AG10803 (cell line): ENCODE measurements around the gene F12.
A peak's percentile ranks its signal among the peaks of the same experiment; 100 is the strongest.

ENCODE experiments used
- DNase-seq: peaks from one replicate; pipeline ENCODE4 v3.0.0; 2010; ENCODE audit warnings: low read depth
- H3K4me3 ChIP-seq: 2 replicates; pipeline ENCODE4 v1.5.1; 2011; ENCODE audit warnings: mild to moderate bottlenecking, low read length, control low read depth
- CTCF ChIP-seq: conservative IDR thresholded peaks from 2 replicates; pipeline ENCODE4 v1.5.1; 2011; ENCODE audit warnings: mild to moderate bottlenecking, low read length, control low read depth, inconsistent platforms

The F12 gene

GRCh38 chr5:177430140-177430951, 21.0 kb upstream of the F12 start:
- no peak for TF ChIP-seq CTCF
- no peak overlapping the region for H3K4me3 ChIP-seq
- DNase-seq: no peak

GRCh38 chr5:177429248-177430040, 20.1 kb upstream of the F12 start:
- no peak for DNase-seq
- no peak for TF ChIP-seq CTCF
- no peak overlapping the region for H3K4me3 ChIP-seq

GRCh38 chr5:177428574-177429217, 19.3 kb upstream of the F12 start:
- H3K4me3 ChIP-seq: no peak overlapping the region
- DNase-seq: no peak
- no peak for TF ChIP-seq CTCF

- TF ChIP-seq CTCF: no peak
- no peak for DNase-seq
- peak overlapping the region; percentile 74 for H3K4me3 ChIP-seq
Measured at GRCh38 chr5:177427919-177428573, 18.7 kb upstream of the F12 start.

- TF ChIP-seq CTCF: no peak
- DNase-seq: no peak
- H3K4me3 ChIP-seq: peak overlapping the region; percentile 74
Measured at GRCh38 chr5:177427211-177427822, 18.0 kb upstream of the F12 start.

- no peak for TF ChIP-seq CTCF
- DNase-seq: no peak
- H3K4me3 ChIP-seq: peak within 1 kb of the TSS; percentile 74
Measured at GRCh38 chr5:177426566-177427210, 17.3 kb upstream of the F12 start, which contains the start of gene GRK6. GRK6 (plus strand) TSS chr5:177426676; CDS start chr5:177426846, 170 bp downstream.
